Skeletal muscle satellite cell (primary cell): ENCODE measurements around the gene ST8SIA1.

Experiments
- H3K27me3 ChIP-seq: 2 replicates; pipeline ENCODE4 v1.7.0; 2013; ENCODE audit warnings: low read length; ENCODE audit not compliant: control insufficient read depth, insufficient read depth
- H3K36me3 ChIP-seq: 2 replicates; pipeline ENCODE4 v1.7.0; 2013; ENCODE audit warnings: mild to moderate bottlenecking, control low read depth, low read length; ENCODE audit not compliant: insufficient read depth
- H3K4me1 ChIP-seq: 2 replicates; pipeline ENCODE4 v1.7.0; 2013; ENCODE audit warnings: low read length; ENCODE audit not compliant: control insufficient read depth, insufficient read depth
- H3K4me2 ChIP-seq: 2 replicates; pipeline ENCODE4 v1.7.0; 2013; ENCODE audit warnings: mild to moderate bottlenecking, low read length
- H3K4me3 ChIP-seq: 2 replicates; pipeline ENCODE4 v1.7.0; 2013; ENCODE audit warnings: low read length
- H3K9ac ChIP-seq: 2 replicates; pipeline ENCODE4 v1.7.0; 2013; ENCODE audit warnings: mild to moderate bottlenecking, low read depth, low read length, moderate library complexity
- H3K9me3 ChIP-seq: replicated peaks from 2 replicates; pipeline ENCODE4 v1.7.0; 2013; ENCODE audit warnings: mild to moderate bottlenecking, control low read depth, low read length

The ST8SIA1 gene

GRCh38 chr12:22231078-22231477 is 103.4 kb downstream of the ST8SIA1 start:
- Histone ChIP-seq H3K4me1 (peaks cover 33% of the 10 kb centered on the region), H3K27me3 (no peaks in the 10 kb centered on the region), H3K36me3 (no peaks in the 10 kb centered on the region), H3K4me3 (no peak overlapping the region), H3K9me3 (no peaks in the 10 kb centered on the region), H3K4me2 (no peak overlapping the region), H3K9ac (no peak overlapping the region)

- Histone ChIP-seq H3K9me3 (no peaks in the 10 kb centered on the region), H3K4me1 (peaks cover 33% of the 10 kb centered on the region), H3K9ac (peak overlapping the region; percentile 19), H3K4me3 (no peak overlapping the region), H3K27me3 (no peaks in the 10 kb centered on the region), H3K36me3 (no peaks in the 10 kb centered on the region), H3K4me2 (peak overlapping the region; percentile 7)
These were observed 104.2 kb downstream of the ST8SIA1 start for GRCh38 chr12:22230280-22230794.

- Histone ChIP-seq H3K36me3 (no peaks in the 10 kb centered on the region), H3K9ac (peak overlapping the region; percentile 19), H3K4me3 (no peak overlapping the region), H3K4me1 (peaks cover 31% of the 10 kb centered on the region), H3K9me3 (no peaks in the 10 kb centered on the region), H3K4me2 (no peak overlapping the region), H3K27me3 (no peaks in the 10 kb centered on the region)
These were observed 104.7 kb downstream of the ST8SIA1 start for GRCh38 chr12:22229652-22230279.

- no peaks in the 10 kb centered on the region for H3K9me3 ChIP-seq
- no peak overlapping the region for H3K4me2 ChIP-seq
- no peak overlapping the region for H3K4me3 ChIP-seq
- H3K4me1 ChIP-seq = peaks cover 25% of the 10 kb centered on the region
- no peak overlapping the region for H3K9ac ChIP-seq
- no peaks in the 10 kb centered on the region for H3K36me3 ChIP-seq
- H3K27me3 ChIP-seq = no peaks in the 10 kb centered on the region
These were observed 106.3 kb downstream of the ST8SIA1 start for GRCh38 chr12:22228022-22228875.

GRCh38 chr12:22223356-22223755 is 111.2 kb downstream of the ST8SIA1 start:
- no peaks in the 10 kb centered on the region for H3K36me3 ChIP-seq
- no peaks in the 10 kb centered on the region for H3K27me3 ChIP-seq
- no peaks in the 10 kb centered on the region for H3K9me3 ChIP-seq
- H3K4me1 ChIP-seq = peaks cover 5% of the 10 kb centered on the region
- H3K9ac ChIP-seq = no peak overlapping the region
- no peak overlapping the region for H3K4me2 ChIP-seq
- no peak overlapping the region for H3K4me3 ChIP-seq

GRCh38 chr12:22217556-22217955 is 117.0 kb downstream of the ST8SIA1 start:
- Histone ChIP-seq H3K36me3 (no peaks in the 10 kb centered on the region), H3K9ac (no peak overlapping the region), H3K27me3 (no peaks in the 10 kb centered on the region), H3K4me3 (no peak overlapping the region), H3K4me1 (no peaks in the 10 kb centered on the region), H3K9me3 (no peaks in the 10 kb centered on the region), H3K4me2 (no peak overlapping the region)

GRCh38 chr12:22215467-22216253 is 118.8 kb downstream of the ST8SIA1 start:
- no peak overlapping the region for H3K4me2 ChIP-seq
- H3K9me3 ChIP-seq = no peaks in the 10 kb centered on the region
- H3K4me1 ChIP-seq = no peaks in the 10 kb centered on the region
- no peak overlapping the region for H3K4me3 ChIP-seq
- no peak overlapping the region for H3K9ac ChIP-seq
- no peaks in the 10 kb centered on the region for H3K27me3 ChIP-seq
- H3K36me3 ChIP-seq = no peaks in the 10 kb centered on the region

GRCh38 chr12:22211128-22211527 is 123.4 kb downstream of the ST8SIA1 start:
- H3K4me2 ChIP-seq = no peak overlapping the region
- no peak overlapping the region for H3K9ac ChIP-seq
- no peaks in the 10 kb centered on the region for H3K27me3 ChIP-seq
- H3K36me3 ChIP-seq = no peaks in the 10 kb centered on the region
- H3K4me1 ChIP-seq = no peaks in the 10 kb centered on the region
- H3K9me3 ChIP-seq = no peaks in the 10 kb centered on the region
- no peak overlapping the region for H3K4me3 ChIP-seq

- no peak overlapping the region for H3K9ac ChIP-seq
- H3K27me3 ChIP-seq = no peaks in the 10 kb centered on the region
- no peak overlapping the region for H3K4me2 ChIP-seq
- H3K4me1 ChIP-seq = no peaks in the 10 kb centered on the region
- no peaks in the 10 kb centered on the region for H3K9me3 ChIP-seq
- no peaks in the 10 kb centered on the region for H3K36me3 ChIP-seq
- no peak overlapping the region for H3K4me3 ChIP-seq
These were observed 125.1 kb downstream of the ST8SIA1 start for GRCh38 chr12:22209422-22209821.

GRCh38 chr12:22206111-22206728 is 128.3 kb downstream of the ST8SIA1 start:
- no peaks in the 10 kb centered on the region for H3K4me1 ChIP-seq
- H3K9me3 ChIP-seq = no peaks in the 10 kb centered on the region
- no peak overlapping the region for H3K4me3 ChIP-seq
- peaks cover 5% of the 10 kb centered on the region for H3K27me3 ChIP-seq
- H3K4me2 ChIP-seq = no peak overlapping the region
- no peak overlapping the region for H3K9ac ChIP-seq
- H3K36me3 ChIP-seq = no peaks in the 10 kb centered on the region

- Histone ChIP-seq H3K4me3 (no peak overlapping the region), H3K36me3 (no peaks in the 10 kb centered on the region), H3K9me3 (no peaks in the 10 kb centered on the region), H3K27me3 (peaks cover 5% of the 10 kb centered on the region), H3K4me2 (no peak overlapping the region), H3K4me1 (no peaks in the 10 kb centered on the region), H3K9ac (no peak overlapping the region)
These were observed 130.1 kb downstream of the ST8SIA1 start for GRCh38 chr12:22204391-22204790.
